ENCODE data around the gene SLC7A7. TPM values are rescaled to one million over a fixed set of nuclear protein-coding genes. Genes with fewer than 3 reads are reported as not detected.
A peak's percentile ranks its signal among the peaks of the same experiment; 100 is the strongest.
"Not testable (repeated sequence)": the region's sequence is repeated elsewhere in the genome, so short reads cannot be mapped to it uniquely, and the experiment has no call there.

SLC7A7 gene
- polyA plus RNA-seq, 1 donor, result 660 TPM

DNA sequence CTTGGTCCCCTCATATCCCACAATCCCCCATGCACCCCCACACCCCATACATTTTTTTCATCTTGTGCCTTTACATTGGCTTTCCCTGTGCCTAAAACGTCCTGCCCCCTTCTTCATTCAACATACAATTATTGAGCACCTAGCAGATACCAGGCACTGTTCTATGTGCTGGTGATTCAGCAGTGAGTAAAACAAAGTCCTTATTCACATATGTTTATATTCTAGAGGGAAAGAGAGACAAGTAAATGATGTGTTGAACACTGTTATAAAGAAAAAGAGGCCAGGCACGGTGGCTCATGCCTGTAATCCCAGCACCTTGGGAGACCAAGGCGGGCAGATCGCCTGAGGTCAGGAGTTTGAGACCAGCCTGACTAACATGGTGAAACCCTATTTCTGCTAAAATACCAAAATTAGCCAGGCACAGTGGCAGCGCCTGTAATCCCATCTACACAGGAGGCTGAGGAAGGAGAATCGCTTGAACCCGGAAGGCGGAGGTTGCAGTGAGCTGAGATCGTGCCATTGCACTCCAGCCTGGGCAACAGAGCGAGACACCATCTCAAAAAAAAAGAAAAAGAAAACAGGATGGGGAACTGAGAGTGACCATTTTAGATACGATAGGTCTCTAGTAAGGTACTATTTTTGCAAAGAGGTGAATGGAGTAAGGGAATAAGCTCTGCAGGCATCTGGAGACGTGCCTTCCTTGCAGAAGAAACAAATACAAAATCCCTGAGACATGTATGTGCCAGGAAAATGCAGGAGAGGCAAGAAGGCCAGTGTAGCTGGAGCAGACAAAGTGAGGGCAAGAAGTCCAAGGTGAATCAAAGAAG is 12.2 kb downstream of the SLC7A7 start:
- H3K4me3 ChIP-seq (ENCODE audit: low read length), result no peak overlapping the region
- peaks cover 4% of the 10 kb centered on the region for H3K36me3 ChIP-seq (ENCODE audit: control insufficient read depth, insufficient read depth, low read length)
- H3K9me3 ChIP-seq (ENCODE audit: control insufficient read depth, low read depth, low read length), result no peaks in the 10 kb centered on the region
- no peak for DNase-seq
- H3K4me1 ChIP-seq (ENCODE audit: control insufficient read depth, insufficient read depth, low read length), result peaks cover 27% of the 10 kb centered on the region
- no CpG with 5 or more reads among the region's 12 CpGs for WGBS (ENCODE audit: insufficient coverage, low lambda C conversion rate)
- H3K27ac ChIP-seq (ENCODE audit: low read length), result no peak overlapping the region
- no peaks in the 10 kb centered on the region for H3K27me3 ChIP-seq (ENCODE audit: control insufficient read depth, insufficient read depth, low read length)

DNA sequence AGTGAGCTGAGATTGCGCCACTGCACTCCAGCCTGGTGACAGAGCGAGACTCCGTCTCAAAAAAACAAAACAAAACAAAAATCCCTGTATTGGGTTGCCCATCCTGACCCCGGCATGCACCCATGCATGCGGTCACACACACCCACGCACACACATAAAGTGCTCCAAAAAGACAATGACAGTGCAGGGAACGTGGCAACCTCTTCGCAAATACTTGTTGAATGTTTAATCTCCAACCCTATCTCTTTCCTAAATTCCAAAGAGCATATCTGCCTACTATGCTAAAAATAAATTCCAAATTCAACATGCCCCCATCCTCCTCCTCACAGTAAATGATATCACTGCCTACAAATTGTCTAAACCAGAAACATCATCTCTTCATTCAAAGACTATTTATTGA is 13.5 kb downstream of the SLC7A7 start:
- Histone ChIP-seq H3K27me3 (ENCODE audit: control insufficient read depth, insufficient read depth, low read length) (no peaks in the 10 kb centered on the region), H3K27ac (ENCODE audit: low read length) (no peak overlapping the region), H3K36me3 (ENCODE audit: control insufficient read depth, insufficient read depth, low read length) (peaks cover 4% of the 10 kb centered on the region), H3K4me3 (ENCODE audit: low read length) (no peak overlapping the region), H3K9me3 (ENCODE audit: control insufficient read depth, low read depth, low read length) (no peaks in the 10 kb centered on the region), H3K4me1 (ENCODE audit: control insufficient read depth, insufficient read depth, low read length) (peaks cover 32% of the 10 kb centered on the region)
- no peak for DNase-seq
- no CpG with 5 or more reads among the region's 8 CpGs for WGBS (ENCODE audit: insufficient coverage, low lambda C conversion rate)

DNA sequence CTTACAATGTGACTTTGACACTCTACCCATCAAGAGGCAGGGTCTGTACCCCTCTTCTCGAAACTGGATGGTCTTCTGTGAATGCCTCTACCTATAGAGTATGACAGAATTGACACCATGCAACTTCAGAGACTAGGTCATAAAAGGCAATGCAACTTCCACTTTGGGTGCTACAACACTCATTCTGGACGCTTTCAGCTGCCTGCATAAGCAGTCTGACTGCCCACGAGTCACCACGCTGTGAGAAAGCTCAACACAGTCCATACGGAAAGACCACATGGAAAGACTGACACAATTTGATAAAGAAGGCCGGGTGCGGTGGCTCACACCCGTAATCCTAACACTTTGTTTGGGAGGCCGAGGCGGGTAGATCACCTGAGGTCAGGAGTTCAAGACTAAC is 14.9 kb downstream of the SLC7A7 start:
- peaks cover 2% of the 10 kb centered on the region for H3K36me3 ChIP-seq (ENCODE audit: control insufficient read depth, insufficient read depth, low read length)
- no peak overlapping the region for H3K4me3 ChIP-seq (ENCODE audit: low read length)
- no peaks in the 10 kb centered on the region for H3K27me3 ChIP-seq (ENCODE audit: control insufficient read depth, insufficient read depth, low read length)
- peaks cover 39% of the 10 kb centered on the region for H3K4me1 ChIP-seq (ENCODE audit: control insufficient read depth, insufficient read depth, low read length)
- H3K9me3 ChIP-seq (ENCODE audit: control insufficient read depth, low read depth, low read length), result no peaks in the 10 kb centered on the region
- no peak for DNase-seq
- no peak overlapping the region for H3K27ac ChIP-seq (ENCODE audit: low read length)
- no CpG with 5 or more reads among the region's 10 CpGs for WGBS (ENCODE audit: insufficient coverage, low lambda C conversion rate)

DNA sequence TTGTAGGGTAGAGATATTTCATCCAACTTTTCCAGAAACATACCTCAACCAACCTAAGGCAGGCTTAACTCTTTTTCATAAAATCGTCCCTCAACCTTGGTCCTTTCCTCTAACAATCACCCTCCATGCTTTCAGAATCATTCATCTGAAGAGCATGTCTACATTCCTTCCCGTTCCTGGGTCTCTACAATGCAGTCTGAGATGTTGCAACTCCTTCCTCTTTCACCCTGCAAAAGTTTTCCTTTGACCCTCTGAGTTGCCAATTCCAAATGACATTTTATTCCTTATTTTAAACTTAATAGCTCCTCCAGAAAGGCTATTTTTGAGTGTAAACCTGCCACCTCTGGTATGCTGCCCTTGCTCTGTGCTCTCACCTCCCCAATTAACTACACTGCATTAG is 16.7 kb downstream of the SLC7A7 start:
- Histone ChIP-seq H3K36me3 (ENCODE audit: control insufficient read depth, insufficient read depth, low read length) (peaks cover 9% of the 10 kb centered on the region), H3K27ac (ENCODE audit: low read length) (peak overlapping the region; percentile 71), H3K4me1 (ENCODE audit: control insufficient read depth, insufficient read depth, low read length) (peaks cover 45% of the 10 kb centered on the region)

DNA sequence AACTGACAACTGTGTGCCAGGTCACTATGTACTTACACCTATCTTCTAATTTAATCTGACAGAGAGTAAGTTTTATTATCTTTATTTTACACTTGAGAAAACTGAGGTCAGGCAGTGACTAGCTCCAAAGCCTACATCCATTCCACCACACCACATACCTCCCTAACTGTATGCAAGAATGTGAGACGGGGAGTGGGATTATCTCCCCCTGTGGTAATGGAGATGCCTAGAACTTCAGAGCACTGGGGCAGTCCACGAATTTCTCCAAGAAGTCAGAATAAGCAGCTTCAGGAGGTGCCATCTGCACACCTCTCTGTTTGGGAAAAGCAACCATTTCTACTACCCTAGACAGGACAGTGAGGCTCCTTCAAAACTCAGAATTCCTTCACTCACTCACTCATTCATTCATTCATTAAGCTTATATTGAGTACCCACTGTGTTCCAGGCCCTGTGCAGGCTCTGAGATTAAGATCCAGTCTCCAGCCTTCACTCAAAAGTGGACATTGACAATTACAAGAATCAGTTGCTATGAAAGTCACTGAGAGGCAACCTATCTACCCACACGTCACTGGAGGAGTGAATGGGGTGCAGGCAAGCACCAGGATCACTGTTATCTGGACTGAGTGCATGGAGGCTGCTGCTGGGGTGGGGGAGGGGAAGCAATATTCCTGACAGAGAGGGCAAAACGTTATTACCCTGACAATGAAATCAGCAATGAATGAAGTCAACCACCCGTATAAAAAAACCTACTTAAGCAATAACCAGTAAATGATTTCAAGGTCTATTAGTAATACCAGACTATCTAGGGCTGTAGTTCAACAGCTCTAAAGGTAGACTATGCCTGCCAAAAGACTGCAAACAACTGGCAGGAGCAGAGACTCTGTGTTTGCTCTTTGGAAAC is 18.0 kb downstream of the SLC7A7 start:
- no CpG with 5 or more reads among the region's 5 CpGs for WGBS (ENCODE audit: insufficient coverage, low lambda C conversion rate)

More for the DNA sequence above, 16.7 kb downstream of the SLC7A7 start:
- H3K27me3 ChIP-seq (ENCODE audit: control insufficient read depth, insufficient read depth, low read length), result no peaks in the 10 kb centered on the region
- H3K9me3 ChIP-seq (ENCODE audit: control insufficient read depth, low read depth, low read length), result no peaks in the 10 kb centered on the region
- DNase-seq, result no peak
- 86% methylated on average over 1 of the region's 2 CpGs for WGBS (ENCODE audit: insufficient coverage, low lambda C conversion rate)
- no peak overlapping the region for H3K4me3 ChIP-seq (ENCODE audit: low read length)

DNA sequence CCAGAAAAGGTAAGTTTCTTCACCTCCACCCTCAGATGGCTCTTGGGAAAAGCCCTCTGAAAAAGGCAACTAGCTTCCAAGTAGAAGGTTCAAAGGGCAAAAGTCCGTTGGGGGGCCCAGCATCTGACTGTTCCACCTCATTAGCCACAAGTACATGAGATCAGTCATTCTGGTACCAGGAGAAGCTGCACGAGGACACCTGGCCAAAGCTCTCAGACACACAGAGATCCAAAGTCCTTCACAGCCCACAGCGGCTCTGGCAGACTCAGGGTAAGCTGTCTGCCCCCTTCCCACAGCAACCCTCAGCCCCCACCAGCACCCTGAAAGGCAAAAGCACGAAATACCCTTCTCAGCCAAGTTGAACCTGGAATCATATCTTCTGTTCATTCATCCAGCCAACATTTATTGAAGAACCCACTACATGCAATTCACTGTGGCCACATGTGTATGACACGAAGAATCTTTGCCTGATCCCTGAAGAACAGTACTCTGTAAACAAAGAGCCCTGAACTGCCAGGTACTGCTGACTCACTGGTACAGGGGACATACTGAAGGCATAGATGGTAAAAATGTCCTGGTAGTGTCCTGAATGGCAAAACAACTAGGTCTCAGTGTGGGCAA is 19.0 kb downstream of the SLC7A7 start:
- H3K36me3 ChIP-seq (ENCODE audit: control insufficient read depth, insufficient read depth, low read length), result peaks cover 7% of the 10 kb centered on the region
- peak overlapping the region; percentile 81 for H3K27ac ChIP-seq (ENCODE audit: low read length)

More for the DNA sequence above, 18.0 kb downstream of the SLC7A7 start:
- H3K27me3 ChIP-seq (ENCODE audit: control insufficient read depth, insufficient read depth, low read length), result no peaks in the 10 kb centered on the region
- H3K36me3 ChIP-seq (ENCODE audit: control insufficient read depth, insufficient read depth, low read length), result peaks cover 7% of the 10 kb centered on the region
- peak; percentile 86 to 92 for DNase-seq
- H3K9me3 ChIP-seq (ENCODE audit: control insufficient read depth, low read depth, low read length), result no peaks in the 10 kb centered on the region
- H3K4me1 ChIP-seq (ENCODE audit: control insufficient read depth, insufficient read depth, low read length), result peaks cover 45% of the 10 kb centered on the region
- peak overlapping the region; percentile 81 for H3K27ac ChIP-seq (ENCODE audit: low read length)
- no peak overlapping the region for H3K4me3 ChIP-seq (ENCODE audit: low read length)

DNA sequence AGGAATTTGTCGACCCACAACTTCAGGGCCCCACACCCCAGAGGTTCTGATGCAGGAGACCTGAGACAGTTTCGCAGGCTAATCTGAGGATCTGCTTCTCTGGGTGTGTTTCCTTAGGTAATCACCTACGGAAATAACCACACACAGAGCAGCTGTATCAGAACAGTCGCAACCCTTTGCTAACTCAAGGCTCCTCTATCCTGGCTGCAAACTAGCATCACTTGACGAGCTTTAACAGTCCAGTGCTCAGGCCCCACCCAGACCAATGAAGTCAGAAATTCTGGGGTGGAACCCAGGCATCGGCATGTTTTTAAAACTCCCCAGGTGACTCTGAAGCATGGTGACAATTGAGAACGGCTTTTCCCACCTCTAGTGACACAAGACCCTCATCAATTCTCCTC is 20.7 kb downstream of the SLC7A7 start:
- H3K9me3 ChIP-seq (ENCODE audit: control insufficient read depth, low read depth, low read length), result no peaks in the 10 kb centered on the region
- peaks cover 40% of the 10 kb centered on the region for H3K4me1 ChIP-seq (ENCODE audit: control insufficient read depth, insufficient read depth, low read length)
- WGBS (ENCODE audit: insufficient coverage, low lambda C conversion rate), result no CpG with 5 or more reads among the region's 7 CpGs
- no peak for DNase-seq
- no peaks in the 10 kb centered on the region for H3K27me3 ChIP-seq (ENCODE audit: control insufficient read depth, insufficient read depth, low read length)
- peak overlapping the region; percentile 24 for H3K27ac ChIP-seq (ENCODE audit: low read length)
- peaks cover 7% of the 10 kb centered on the region for H3K36me3 ChIP-seq (ENCODE audit: control insufficient read depth, insufficient read depth, low read length)
- no peak overlapping the region for H3K4me3 ChIP-seq (ENCODE audit: low read length)

More for the DNA sequence above, 19.0 kb downstream of the SLC7A7 start:
- H3K9me3 ChIP-seq (ENCODE audit: control insufficient read depth, low read depth, low read length), result no peaks in the 10 kb centered on the region
- H3K27me3 ChIP-seq (ENCODE audit: control insufficient read depth, insufficient read depth, low read length), result no peaks in the 10 kb centered on the region
- DNase-seq, result peak; percentile 84 to 91
- WGBS (ENCODE audit: insufficient coverage, low lambda C conversion rate), result no CpG with 5 or more reads among the region's 5 CpGs
- H3K4me3 ChIP-seq (ENCODE audit: low read length), result no peak overlapping the region
- peaks cover 42% of the 10 kb centered on the region for H3K4me1 ChIP-seq (ENCODE audit: control insufficient read depth, insufficient read depth, low read length)

DNA sequence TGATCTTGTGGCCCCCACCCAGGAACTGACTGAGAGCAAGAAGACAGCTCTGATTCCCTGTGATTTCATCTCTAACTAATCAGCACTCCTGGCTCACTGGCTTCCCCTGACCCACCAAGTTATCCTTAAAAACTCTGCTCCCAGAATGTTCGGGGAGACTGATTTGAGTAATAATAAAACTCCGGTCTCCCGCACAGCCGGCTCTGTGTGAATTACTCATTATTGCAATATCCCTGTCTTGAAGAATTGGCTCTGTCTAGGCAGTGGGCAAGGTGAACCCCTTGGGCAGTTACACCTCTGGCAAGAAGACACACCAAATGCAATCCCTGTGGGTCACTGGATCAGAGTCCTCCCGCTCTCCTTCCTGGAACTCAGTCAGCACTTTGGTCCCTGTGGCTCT is 21.3 kb downstream of the SLC7A7 start:
- DNase-seq, result no peak
- no CpG with 5 or more reads among the region's 5 CpGs for WGBS (ENCODE audit: insufficient coverage, low lambda C conversion rate)
- Histone ChIP-seq H3K36me3 (ENCODE audit: control insufficient read depth, insufficient read depth, low read length) (peaks cover 7% of the 10 kb centered on the region), H3K4me1 (ENCODE audit: control insufficient read depth, insufficient read depth, low read length) (peaks cover 37% of the 10 kb centered on the region), H3K4me3 (ENCODE audit: low read length) (no peak overlapping the region), H3K9me3 (ENCODE audit: control insufficient read depth, low read depth, low read length) (no peaks in the 10 kb centered on the region), H3K27me3 (ENCODE audit: control insufficient read depth, insufficient read depth, low read length) (no peaks in the 10 kb centered on the region), H3K27ac (ENCODE audit: low read length) (peak overlapping the region; percentile 24)

DNA sequence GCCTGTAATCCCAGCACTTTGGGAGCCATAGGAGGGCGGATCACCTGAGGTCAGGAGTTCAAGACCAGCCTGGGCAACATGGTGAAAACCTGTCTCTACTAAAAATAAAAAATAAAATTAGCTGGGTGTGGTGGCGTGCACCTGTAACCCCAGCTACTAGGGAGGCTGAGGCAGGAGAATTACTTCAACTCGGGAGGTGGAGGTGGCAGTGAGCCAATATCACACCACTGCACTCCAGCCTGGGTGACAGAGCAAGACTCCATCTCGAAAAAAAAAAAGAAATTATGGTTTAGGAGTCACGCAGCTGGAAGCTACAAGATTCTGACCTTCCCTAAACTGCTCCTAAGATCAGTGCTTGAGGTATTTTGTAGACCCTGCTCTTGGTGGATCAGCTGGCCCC is 21.7 kb downstream of the SLC7A7 start:
- H3K4me1 ChIP-seq (ENCODE audit: control insufficient read depth, insufficient read depth, low read length), result peaks cover 33% of the 10 kb centered on the region
- DNase-seq; H3K27me3 ChIP-seq (ENCODE audit: control insufficient read depth, insufficient read depth, low read length); H3K27ac ChIP-seq (ENCODE audit: low read length); H3K36me3 ChIP-seq (ENCODE audit: control insufficient read depth, insufficient read depth, low read length); H3K4me3 ChIP-seq (ENCODE audit: low read length); H3K9me3 ChIP-seq (ENCODE audit: control insufficient read depth, low read depth, low read length): not testable (repeated sequence)
- no CpG with 5 or more reads among the region's 5 CpGs for WGBS (ENCODE audit: insufficient coverage, low lambda C conversion rate)

DNA sequence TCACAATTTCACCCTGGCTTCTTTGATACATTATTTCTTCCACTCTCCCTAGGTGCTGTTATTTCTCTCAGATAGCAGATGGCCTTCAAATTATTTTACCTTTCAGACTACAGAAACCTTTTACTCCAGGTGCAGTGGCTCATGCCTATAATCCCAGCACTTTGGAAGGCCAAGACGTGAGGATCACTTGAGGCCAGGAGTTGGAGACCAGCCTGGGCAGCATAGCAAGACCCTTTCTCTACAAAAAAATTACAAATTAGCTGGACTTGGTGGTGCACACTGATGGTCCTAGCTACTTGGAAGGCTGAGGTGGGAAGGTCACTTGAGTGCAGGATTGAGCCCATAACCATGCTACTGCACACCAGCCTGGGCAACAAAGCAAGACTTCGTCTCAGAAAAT is 23.1 kb downstream of the SLC7A7 start:
- no CpG with 5 or more reads among the region's 2 CpGs for WGBS (ENCODE audit: insufficient coverage, low lambda C conversion rate)
- Histone ChIP-seq H3K36me3 (ENCODE audit: control insufficient read depth, insufficient read depth, low read length) (peaks cover 7% of the 10 kb centered on the region), H3K4me1 (ENCODE audit: control insufficient read depth, insufficient read depth, low read length) (peaks cover 22% of the 10 kb centered on the region), H3K27me3 (ENCODE audit: control insufficient read depth, insufficient read depth, low read length) (no peaks in the 10 kb centered on the region), H3K9me3 (ENCODE audit: control insufficient read depth, low read depth, low read length) (no peaks in the 10 kb centered on the region), H3K27ac (ENCODE audit: low read length) (peak overlapping the region; percentile 66), H3K4me3 (ENCODE audit: low read length) (no peak overlapping the region)
- DNase-seq, result no peak
